Hepatocyte (in vitro differentiated cells): Measurements from ENCODE around the gene IQCF2. TPM values are rescaled to one million over a fixed set of nuclear protein-coding genes. Genes with fewer than 3 reads are reported as not detected.

ENCODE experiments used
- DNase-seq: peaks from one replicate; pipeline ENCODE4 v3.0.0-alpha.2; 2016; ENCODE audit warnings: low spot score
- H2AFZ ChIP-seq: fragments of 200-600 bp; sonication (generic); 2 replicates; pipeline ENCODE4 v1.6.0; 2016; ENCODE audit warnings: antibody characterized with exemption, mild to moderate bottlenecking
- H3K27ac ChIP-seq: fragments of 200-600 bp; sonication (generic); 2 replicates; pipeline ENCODE4 v1.5.1; 2016; ENCODE audit warnings: mild to moderate bottlenecking
- H3K27me3 ChIP-seq: fragments of 200-600 bp; sonication (generic); 2 replicates; pipeline ENCODE4 v1.6.1; 2016
- H3K36me3 ChIP-seq: fragments of 200-600 bp; sonication (generic); replicated peaks from 2 replicates; pipeline ENCODE4 v1.5.1; 2016; ENCODE audit warnings: low read depth; ENCODE audit not compliant: insufficient read depth
- H3K4me1 ChIP-seq: fragments of 200-600 bp; sonication (generic); 2 replicates; pipeline ENCODE4 v1.5.1; 2016; ENCODE audit warnings: mild to moderate bottlenecking, moderate library complexity; ENCODE audit not compliant: insufficient read depth
- H3K4me2 ChIP-seq: fragments of 200-600 bp; sonication (generic); 2 replicates; pipeline ENCODE4 v1.6.0; 2016
- H3K4me3 ChIP-seq: fragments of 200-600 bp; sonication (generic); 2 replicates; pipeline ENCODE4 v1.5.1; 2016; ENCODE audit warnings: mild to moderate bottlenecking
- H3K79me2 ChIP-seq: fragments of 200-600 bp; sonication (generic); 2 replicates; pipeline ENCODE4 v1.6.0; 2017; ENCODE audit warnings: mild to moderate bottlenecking
- H3K9me2 ChIP-seq: fragments of 200-600 bp; sonication (generic); replicated peaks from 2 replicates; pipeline ENCODE4 v1.6.0; 2017; ENCODE audit warnings: mild to moderate bottlenecking; ENCODE audit not compliant: insufficient read depth
- H3K9me3 ChIP-seq: fragments of 200-600 bp; sonication (generic); 2 replicates; pipeline ENCODE4 v1.5.1; 2016; ENCODE audit warnings: low read depth, mild to moderate bottlenecking
- H4K20me1 ChIP-seq: fragments of 200-600 bp; sonication (generic); 2 replicates; pipeline ENCODE4 v1.6.0; 2016; ENCODE audit warnings: mild to moderate bottlenecking; ENCODE audit not compliant: insufficient read depth, poor library complexity, severe bottlenecking
- CTCF ChIP-seq: fragments of 200-600 bp; sonication (generic); IDR thresholded peaks from 2 replicates; pipeline ENCODE4 v1.5.1; 2016; ENCODE audit warnings: antibody characterized with exemption, mild to moderate bottlenecking; ENCODE audit not compliant: poor library complexity
- EZH2 ChIP-seq: fragments of 200-600 bp; sonication (generic); IDR thresholded peaks from 2 replicates; pipeline ENCODE4 v1.6.1; 2016; ENCODE audit warnings: antibody characterized with exemption, mild to moderate bottlenecking, borderline replicate concordance
- EZH2phosphoT487 ChIP-seq: fragments of 200-600 bp; sonication (generic); IDR thresholded peaks from one replicate; pipeline ENCODE4 v1.6.1; 2018; ENCODE audit warnings: antibody characterized with exemption, mild to moderate bottlenecking, low read depth, moderate library complexity; ENCODE audit not compliant: unreplicated experiment, severe bottlenecking
- WGBS: methylation state at CpG from one replicate; pipeline ENCODE4 v1.1.6; 2016; ENCODE audit warnings: low lambda C conversion rate; ENCODE audit errors: missing lambda C conversion rate; 5-methylcytosine and 5-hydroxymethylcytosine counted together
- polyA plus RNA-seq: library from polyadenylated mRNA; unstranded; fragments of >200 nt; fragmentation: Nextera tagmentation; extraction: Ambion mirVana; gene quantifications from 2 replicates; pipeline ENCODE4 v1.2.1, GENCODE V29; 2016
- total RNA-seq: library from RNA; depleted of rRNA; stranded (reverse); fragments of >200 nt; gene quantifications from 2 replicates; pipeline ENCODE4 v1.2.3, GENCODE V29; 2014

IQCF2 gene
- total and polyA plus RNA-seq, 2 experiments from 2014 or later, result not detected

GRCh38 chr3:51879937-51880336 is 18.5 kb downstream of the IQCF2 start:
- no peak overlapping the region for H3K27ac ChIP-seq
- no peaks in the 10 kb centered on the region for H3K27me3 ChIP-seq
- no peaks in the 10 kb centered on the region for H3K79me2 ChIP-seq
- WGBS, result 80% methylated on average over 2 of the region's 2 CpGs
- no peaks in the 10 kb centered on the region for H3K36me3 ChIP-seq
- H3K9me2 ChIP-seq, result no peaks in the 10 kb centered on the region
- no peak overlapping the region for H3K4me2 ChIP-seq
- H2AFZ ChIP-seq, result no peak overlapping the region
- DNase-seq, result no peak
- no peaks in the 10 kb centered on the region for H3K9me3 ChIP-seq
- no peaks in the 10 kb centered on the region for H3K4me1 ChIP-seq
- TF ChIP-seq EZH2phosphoT487, result no peak
- TF ChIP-seq EZH2, result no peak
- no peak for TF ChIP-seq CTCF
- no peaks in the 10 kb centered on the region for H4K20me1 ChIP-seq
- H3K4me3 ChIP-seq, result no peak overlapping the region

GRCh38 chr3:51886447-51886846 is 25.0 kb downstream of the IQCF2 start:
- Histone ChIP-seq H3K9me2 (no peaks in the 10 kb centered on the region), H3K4me2 (no peak overlapping the region), H2AFZ (no peak overlapping the region), H3K27ac (no peak overlapping the region), H3K4me3 (no peak overlapping the region), H3K79me2 (no peaks in the 10 kb centered on the region), H3K4me1 (no peaks in the 10 kb centered on the region), H3K9me3 (no peaks in the 10 kb centered on the region), H3K27me3 (no peaks in the 10 kb centered on the region), H3K36me3 (no peaks in the 10 kb centered on the region), H4K20me1 (no peaks in the 10 kb centered on the region)
- no peak for DNase-seq
- no peak for TF ChIP-seq EZH2phosphoT487
- TF ChIP-seq CTCF, result no peak
- no peak for TF ChIP-seq EZH2

GRCh38 chr3:51887620-51888019 is 26.2 kb downstream of the IQCF2 start:
- Histone ChIP-seq H2AFZ (no peak overlapping the region), H3K9me2 (no peaks in the 10 kb centered on the region), H3K79me2 (no peaks in the 10 kb centered on the region), H3K27ac (no peak overlapping the region), H4K20me1 (no peaks in the 10 kb centered on the region), H3K27me3 (no peaks in the 10 kb centered on the region), H3K4me3 (no peak overlapping the region), H3K4me1 (no peaks in the 10 kb centered on the region), H3K9me3 (no peaks in the 10 kb centered on the region), H3K36me3 (no peaks in the 10 kb centered on the region), H3K4me2 (no peak overlapping the region)
- 74% methylated on average over 2 of the region's 2 CpGs for whole genome bisulfite sequencing
- no peak for DNase-seq
- no peak for TF ChIP-seq CTCF
- no peak for TF ChIP-seq EZH2
- no peak for TF ChIP-seq EZH2phosphoT487

- no peaks in the 10 kb centered on the region for H3K36me3 ChIP-seq
- H3K4me1 ChIP-seq, result no peaks in the 10 kb centered on the region
- TF ChIP-seq EZH2 (no peak), CTCF (no peak), EZH2phosphoT487 (no peak)
- H3K4me2 ChIP-seq, result no peak overlapping the region
- no peaks in the 10 kb centered on the region for H3K9me3 ChIP-seq
- H3K27ac ChIP-seq, result no peak overlapping the region
- no peaks in the 10 kb centered on the region for H3K27me3 ChIP-seq
- no peak for DNase-seq
- no peak overlapping the region for H2AFZ ChIP-seq
- H3K9me2 ChIP-seq, result no peaks in the 10 kb centered on the region
- H4K20me1 ChIP-seq, result no peaks in the 10 kb centered on the region
- WGBS, result 97% methylated on average over 12 of the region's 12 CpGs
- H3K79me2 ChIP-seq, result no peaks in the 10 kb centered on the region
- no peak overlapping the region for H3K4me3 ChIP-seq
Observed at GRCh38 chr3:51888463-51889105, 27.2 kb downstream of the IQCF2 start.
